GM11168 (cell line): ENCODE data around the gene MMP17.
"Not testable (repeated sequence)": the region's sequence is repeated elsewhere in the genome, so short reads cannot be mapped to it uniquely, and the experiment has no call there.

ENCODE experiments used
- in situ Hi-C: fragments of 300-500 bp; cut with MboI; formaldehyde crosslinking; loops from one replicate; pipeline ENCODE4 v1.12.0; 2022; ENCODE audit warnings: low sequenced_read_pairs; ENCODE audit not compliant: unreplicated experiment

The MMP17 gene

DNA sequence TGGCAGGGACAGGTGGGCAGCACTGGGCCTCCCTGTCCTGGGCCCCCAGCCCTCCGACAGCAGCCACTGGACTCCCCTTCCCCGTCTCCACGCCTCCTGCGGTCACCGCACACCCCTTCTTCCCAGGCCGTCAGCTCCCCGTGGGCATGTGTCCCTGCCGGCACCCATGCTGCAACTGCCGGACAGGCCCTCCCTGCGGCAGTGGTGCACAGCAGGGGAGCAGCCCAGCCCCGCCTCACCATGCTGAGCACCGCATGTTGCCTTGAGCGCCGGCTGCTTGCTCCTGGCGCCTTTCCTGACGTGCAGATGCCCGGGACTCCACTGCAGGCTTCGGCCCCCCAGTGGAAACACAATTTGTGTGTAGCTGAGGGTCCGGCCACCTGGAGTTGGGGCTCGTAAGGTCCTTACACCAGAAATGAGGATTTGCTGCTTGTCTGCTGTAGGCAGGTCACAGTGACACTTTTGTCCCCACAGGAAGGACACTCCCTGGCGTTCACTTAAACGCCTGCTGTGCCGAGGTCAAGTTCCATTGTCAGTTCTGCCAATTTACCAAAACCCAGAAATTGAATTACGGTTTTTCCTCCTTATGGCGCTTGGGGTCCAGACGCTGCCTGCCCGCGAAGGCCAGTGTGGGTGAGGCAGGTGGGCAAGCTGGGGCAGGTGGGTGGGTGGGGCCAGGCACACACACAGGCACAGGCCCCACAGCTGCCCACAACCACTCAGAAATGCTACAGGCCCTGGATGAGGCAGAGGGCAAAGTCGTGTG, 28.2 kb upstream of the MMP17 start:
- in situ Hi-C loops: no loop called here

DNA sequence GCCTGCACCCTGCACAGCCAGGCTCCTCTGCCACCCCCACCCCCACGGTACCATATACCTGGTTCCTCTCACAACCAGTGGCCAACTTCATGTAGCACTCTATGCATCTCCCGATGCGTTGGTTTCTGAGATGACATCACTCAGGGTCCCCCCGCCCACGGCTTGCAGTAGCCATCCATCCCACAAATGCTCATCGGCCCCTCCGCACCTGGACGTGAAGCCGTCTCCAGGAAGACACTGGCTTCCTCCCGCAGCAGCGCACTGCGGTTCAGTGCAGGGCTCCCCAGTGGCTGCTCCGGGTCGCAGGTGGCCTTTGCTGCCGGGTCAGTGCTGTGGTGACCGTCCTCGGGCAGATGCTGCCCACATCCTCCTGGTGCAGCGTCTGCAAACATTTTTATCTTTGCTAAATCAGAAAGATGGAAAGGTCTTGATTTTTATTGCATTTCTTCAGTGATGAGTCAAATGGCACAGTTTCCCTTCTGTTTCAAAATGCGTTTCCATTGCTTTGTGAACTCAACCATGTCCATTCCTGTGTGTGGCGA, 27.5 kb upstream of the MMP17 start:
- in situ Hi-C loops: no loop called here

DNA sequence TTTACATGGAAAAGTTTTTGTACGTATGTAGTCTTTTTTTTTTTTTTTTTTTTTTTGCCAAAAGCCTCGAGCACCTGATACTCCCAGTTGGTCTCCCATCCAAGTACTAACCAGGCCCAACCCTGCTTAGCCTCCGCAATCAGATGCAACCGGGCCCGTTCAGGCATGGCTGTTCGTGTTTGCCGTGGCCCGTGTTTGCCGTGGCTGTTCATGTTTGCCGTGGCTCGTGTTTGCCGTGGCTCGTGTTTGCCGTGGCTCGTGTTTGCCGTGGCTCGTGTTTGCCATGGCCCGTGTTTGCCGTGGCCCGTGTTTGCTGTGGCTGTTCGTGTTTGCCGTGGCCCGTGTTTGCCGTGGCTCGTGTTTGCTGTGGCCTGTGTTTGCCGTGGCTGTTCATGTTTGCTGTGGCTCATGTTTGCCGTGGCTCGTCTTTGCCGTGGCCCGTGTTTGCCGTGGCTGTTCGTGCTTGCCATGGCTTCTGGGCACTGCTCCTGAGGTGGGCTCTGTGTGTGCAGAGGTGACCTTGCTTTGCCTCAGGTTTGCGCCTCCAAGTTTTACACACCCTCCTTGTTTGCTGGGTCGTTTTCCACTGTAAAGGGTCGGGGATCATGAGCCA, 26.8 kb upstream of the MMP17 start:
- in situ Hi-C loops: no loop called here

DNA sequence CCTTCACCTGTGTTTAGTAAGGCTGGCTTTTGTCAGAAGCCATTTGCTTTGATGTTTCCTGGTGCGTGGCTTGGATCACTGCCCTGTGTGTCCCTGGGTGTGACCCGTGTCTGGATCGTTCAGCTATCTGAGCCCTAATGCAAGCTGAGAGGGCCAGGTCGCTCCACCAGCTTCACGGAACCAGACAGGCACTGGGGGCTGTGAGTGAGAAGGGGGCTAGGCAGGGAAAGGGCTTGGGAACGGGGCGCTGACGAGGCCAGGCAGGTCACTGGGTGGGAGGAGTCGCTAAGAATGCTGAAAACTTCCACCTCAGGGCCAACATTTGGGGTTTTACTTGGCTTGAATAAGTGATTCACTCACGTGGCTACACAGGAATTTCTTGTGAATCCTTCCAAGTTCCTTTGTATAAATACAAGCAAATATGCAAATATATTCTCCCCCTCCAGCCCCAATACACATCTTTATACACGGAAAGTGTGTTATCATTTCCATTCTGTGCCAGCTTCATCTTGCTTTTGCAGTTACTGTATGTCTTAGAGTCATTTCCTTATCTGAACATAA, 24.2 kb upstream of the MMP17 start:
- in situ Hi-C loops: no loop called here

DNA sequence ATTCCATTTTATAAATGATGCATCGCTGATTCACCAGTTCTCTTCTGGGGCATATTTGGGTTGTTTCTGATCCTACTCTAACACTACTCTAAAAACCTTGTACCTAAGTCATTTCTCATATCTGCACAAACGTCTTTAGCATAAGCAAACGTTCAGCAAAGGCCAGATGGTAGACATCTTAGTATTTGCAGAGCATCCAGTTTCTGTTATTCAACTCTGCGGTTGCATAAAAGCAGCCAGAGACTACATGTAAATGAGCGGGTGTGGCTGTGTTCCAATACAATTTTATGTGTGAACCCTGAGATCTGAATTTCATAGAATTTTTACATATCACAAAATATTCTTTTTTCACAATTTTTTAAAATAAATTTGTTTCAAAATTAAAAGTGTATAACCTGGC, 22.8 kb upstream of the MMP17 start:
- in situ Hi-C loops: no loop called here

DNA sequence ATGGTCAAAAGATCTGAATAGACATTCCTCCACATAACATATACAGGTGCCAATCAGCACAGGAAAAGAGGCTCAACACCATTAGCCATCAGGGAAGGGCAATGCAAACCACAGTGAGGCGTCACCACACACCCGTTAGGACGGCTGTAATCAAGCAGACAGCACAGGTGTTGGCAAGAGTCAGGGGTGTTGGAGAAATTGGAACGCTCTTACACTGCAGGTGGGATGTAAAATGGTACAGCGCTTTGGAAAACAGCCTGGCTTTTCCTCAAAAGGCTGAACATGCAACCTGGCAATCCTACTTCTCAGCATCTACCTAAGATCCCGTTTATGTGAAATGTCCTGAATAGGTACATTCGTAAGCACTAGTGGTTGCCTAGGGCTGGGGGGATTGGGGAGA, 21.5 kb upstream of the MMP17 start:
- in situ Hi-C loops: no loop called here

DNA sequence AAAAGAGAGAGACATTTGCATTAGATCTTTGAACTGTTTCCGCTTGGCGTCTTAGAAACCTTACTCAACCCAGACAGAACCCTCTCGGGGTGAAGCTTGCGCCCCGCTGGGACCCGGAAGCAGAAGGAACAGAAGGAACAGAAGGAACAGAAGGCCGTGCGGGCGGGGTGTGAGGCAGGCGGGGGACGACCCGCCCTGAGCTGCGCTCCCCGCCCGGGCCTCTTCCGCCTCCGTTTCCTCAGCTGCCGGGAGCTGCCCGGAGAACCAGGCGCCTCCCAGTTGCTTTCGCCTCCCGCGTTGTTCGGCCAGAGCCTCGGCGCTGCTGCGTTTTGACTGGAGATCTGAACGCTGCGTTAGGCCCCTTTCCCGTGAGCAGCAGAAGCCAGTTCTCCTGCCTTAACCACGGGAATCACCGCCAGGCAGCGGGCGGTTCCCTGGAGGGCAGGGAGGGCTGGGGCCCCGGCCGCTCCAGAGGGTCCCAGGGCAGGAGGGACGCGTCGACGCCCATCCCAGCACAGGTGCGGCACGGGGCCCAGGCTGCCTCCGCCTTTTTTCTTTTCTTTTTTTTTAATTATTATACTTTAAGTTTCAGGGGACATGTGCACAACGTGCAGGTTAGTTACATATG, 19.3 kb upstream of the MMP17 start:
- in situ Hi-C loops: no loop called here

DNA sequence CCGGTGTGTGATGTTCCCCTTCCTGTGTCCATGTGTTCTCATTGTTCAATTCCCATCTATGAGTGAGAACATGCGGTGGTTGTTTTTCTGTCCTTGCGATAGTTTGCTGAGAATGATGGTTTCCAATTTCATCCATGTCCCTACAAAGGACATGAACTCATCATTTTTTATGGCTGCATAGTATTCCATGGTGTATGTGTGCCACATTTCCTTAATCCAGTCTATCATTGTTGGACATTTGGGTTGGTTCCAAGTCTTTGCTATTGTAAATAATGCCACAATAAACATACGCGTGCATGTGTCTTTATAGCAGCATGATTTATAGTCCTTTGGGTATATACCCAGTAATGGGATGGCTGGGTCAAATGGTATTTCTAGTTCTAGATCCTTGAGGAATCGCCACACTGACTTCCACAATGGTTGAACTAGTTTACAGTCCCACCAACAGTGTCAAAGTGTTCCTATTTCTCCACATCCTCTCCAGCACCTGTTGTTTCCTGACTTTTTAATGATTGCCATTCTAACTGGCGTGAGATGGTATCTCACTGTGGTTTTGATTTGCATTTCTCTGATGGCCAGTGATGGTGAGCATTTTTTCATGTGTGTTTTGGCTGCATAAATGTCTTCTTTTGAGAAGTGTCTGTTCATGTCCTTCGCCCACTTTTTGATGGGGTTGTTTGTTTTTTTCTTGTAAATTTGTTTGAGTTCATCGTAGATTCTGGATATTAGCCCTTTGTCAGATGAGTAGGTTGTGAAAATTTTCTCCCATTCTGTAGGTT, 18.5 kb upstream of the MMP17 start:
- in situ Hi-C loops: not testable (repeated sequence)

DNA sequence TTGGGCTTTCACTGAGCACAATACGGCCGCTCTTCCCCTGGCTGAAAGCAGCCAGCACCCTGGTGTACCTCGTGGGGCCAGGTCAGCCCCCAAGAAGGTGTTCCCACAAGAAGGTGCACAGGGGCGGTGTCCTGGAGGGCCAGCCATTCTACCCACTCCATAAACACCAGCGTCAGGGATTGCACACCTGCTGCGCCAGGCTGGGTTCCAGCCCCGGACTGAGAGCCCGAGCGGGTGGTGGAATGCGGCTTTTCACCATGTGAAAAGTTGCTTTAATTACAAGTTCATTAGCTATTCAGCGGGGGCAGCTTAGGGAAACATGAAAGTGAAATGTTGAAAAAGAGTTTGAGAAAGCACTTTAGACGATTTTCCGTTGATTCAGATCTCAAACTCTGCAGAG, 17.5 kb upstream of the MMP17 start:
- in situ Hi-C loops: no loop called here

DNA sequence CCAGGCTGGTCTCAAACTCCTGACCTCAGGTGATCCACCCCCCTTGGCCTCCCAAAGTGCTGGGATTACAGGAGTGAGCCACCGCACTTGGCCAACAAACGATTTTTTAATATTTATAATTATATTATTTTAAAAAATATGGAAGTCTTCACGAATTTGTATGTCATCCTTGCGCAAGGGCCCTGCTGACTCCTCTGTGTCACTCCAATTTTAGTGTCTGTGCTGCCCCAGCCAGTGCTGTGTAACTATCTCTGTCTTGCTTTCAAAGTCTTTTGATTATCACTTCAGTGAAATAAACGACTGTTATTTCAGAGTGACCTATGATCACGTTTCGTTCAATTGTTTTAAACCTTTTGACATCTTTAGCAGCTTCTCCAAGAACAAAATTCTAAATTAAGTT, 13.1 kb upstream of the MMP17 start:
- in situ Hi-C loops: no loop called here

DNA sequence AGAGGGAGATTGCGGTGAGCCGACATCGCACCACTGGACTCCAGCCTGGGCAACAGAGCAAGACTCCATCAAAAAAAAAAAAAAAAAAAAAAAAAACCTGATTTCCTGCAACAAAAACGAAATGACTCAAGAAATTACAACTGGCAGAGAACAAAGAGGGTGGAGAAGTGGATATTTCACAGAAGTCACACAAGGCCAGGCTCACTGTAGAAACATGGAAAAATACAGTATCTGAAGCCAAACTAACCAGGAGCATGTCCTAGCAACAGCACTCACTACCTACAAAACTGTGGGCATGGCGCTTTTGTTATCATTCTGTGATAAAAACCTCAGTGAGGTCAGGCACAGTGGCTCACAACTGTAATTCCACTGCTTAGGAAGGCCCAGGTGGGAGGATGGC, 11.7 kb upstream of the MMP17 start:
- in situ Hi-C loops: no loop called here

DNA sequence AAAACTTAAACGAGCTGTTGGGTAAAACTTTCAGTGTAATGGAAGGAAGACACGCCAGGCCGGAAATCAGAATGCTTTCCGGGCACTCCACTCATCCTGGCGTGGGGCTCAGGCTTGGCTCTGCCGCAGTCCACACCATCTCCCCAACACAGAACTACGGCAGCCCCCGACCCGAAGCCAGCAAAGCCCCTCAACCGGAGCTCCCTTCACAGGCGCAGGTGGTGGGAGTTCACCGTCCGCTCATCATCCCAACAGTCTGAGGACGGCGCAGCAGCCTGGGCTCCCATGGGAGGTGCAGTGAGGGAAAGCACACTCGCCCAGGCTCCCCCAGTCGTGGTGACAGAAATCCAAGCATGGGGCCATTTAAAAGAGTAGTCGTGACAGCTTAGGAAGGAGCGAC, 11.0 kb upstream of the MMP17 start:
- in situ Hi-C loops: no loop called here

DNA sequence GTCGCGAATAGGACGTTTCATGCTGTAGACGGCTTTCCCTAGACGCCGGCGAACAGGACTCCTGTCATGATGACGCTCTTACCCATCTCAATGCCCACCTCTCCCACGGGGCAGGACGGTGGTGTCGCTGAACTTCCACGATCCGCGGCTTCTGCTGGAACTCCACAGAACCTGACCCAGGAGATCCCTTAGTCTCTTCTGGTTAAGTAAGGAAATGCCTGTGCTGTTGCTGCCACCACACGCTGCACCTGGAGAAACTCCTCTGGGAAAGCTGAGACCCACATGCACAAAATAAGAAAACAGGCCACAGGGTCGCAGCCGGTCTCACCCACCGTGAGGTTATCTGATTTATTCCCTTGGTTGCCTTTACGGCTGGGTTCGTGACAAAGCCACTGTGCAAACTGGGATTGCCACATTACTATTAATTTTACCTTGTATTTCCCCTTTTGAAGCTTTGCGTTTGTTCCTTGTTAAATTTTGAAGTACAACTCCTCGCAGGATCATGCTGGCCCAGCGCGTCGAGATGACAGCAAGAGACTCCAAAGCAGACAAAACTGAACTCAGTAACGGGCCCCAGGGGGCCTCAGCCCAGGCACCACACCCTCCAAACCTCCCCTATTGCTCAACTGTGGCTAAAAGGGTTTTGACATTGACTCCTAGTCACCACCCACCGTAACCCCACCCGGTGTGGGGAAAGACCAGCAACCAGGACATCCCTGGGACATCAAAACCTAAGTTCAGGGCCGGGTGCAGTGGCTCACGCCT, 9.2 kb upstream of the MMP17 start:
- in situ Hi-C loops: no loop called here

DNA sequence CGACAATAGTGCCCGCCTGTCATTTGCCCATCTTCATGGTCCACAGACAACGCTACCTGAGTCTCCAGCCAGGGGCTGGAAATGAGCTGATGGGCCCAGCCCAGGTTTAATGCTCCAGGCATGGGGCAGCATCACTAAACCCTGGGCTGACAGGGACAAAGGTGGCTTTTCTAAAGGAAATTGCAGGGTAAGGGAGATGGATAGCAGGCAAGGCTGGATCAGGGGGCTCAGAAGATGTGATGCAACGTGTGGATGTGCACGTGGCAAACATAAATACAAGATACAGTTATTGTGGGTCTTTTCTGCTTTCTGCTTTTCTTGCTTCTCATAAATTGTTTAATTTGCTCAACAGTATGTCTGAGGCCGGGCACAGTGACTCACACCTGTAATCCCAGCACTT, 3.7 kb upstream of the MMP17 start:
- in situ Hi-C loops: no loop called here

DNA sequence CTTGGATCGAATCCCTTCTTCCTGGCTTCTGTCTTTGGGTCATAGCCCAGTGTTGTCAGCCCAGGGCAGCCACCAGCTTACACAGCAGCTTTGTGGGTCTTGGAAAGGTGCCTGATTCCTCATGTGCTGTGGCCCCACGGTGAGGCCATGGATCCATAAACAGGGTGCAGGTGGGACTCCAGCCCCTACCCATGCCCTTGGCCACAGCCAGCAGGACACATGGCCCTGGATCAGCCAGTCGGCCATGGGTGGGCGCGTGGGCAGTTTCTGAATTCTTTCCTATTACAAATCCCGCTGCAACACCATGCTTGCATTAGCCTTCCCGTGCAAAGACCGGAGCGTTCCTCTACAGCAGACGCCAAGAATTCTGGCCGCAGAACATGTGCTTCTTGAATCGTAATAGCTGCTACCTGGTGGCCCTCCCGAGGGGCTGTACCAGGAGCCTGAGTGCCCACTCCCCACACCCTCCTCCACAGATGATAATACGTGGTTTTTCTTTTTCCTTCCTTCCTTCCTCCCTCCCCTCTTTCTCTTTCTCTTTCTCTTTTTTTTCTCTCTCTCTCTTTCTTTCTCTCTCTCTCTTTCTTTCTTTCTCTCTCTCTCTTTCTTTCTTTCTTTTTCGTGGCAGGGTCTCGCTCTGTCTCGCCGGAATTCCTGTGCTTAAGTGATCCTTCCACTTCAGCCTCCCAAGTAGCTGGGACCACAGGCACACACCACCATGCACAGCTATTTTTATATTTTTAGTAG, 2.9 kb upstream of the MMP17 start:
- in situ Hi-C loops: no loop called here

DNA sequence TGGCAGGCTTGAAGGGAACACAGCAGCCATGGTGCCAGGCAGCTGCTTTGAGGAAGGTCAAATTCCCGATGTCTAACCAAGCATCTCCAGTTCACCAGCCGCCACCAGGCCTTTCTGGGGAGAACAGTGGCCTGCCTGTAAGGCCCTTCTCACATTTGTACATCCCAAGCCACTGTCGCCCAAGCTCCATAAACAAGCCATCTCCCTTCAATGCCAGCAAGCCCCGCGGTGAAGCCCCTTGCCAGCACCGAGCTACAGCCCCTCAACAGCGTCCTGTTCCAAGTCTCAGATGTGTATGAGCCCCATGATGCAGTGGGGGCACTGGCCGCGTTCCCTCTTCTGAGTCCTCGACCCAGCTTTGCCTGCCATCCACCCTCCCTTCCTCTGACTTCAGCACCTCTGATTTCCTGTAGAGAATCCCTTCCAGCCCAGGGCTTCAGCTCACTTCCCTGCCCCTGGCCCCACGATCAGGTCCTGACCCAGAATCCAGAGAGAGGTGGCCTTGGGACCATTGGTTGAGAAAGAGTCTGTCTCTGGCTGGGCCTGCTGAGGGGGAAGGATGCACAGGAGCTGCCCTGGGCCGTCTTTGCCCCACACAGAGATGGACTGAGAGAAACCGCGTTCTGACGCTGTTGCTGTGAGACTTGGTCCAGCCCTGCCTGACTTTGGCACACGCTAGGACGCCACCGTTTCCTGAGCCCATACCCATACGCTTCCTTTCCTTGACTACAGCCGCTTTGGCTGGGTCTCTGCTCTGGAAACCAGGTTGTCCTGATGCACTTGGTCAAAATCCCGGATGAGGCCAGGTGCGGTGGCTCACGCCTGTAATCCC, 1.9 kb upstream of the MMP17 start:
- in situ Hi-C loops: no loop called here

DNA sequence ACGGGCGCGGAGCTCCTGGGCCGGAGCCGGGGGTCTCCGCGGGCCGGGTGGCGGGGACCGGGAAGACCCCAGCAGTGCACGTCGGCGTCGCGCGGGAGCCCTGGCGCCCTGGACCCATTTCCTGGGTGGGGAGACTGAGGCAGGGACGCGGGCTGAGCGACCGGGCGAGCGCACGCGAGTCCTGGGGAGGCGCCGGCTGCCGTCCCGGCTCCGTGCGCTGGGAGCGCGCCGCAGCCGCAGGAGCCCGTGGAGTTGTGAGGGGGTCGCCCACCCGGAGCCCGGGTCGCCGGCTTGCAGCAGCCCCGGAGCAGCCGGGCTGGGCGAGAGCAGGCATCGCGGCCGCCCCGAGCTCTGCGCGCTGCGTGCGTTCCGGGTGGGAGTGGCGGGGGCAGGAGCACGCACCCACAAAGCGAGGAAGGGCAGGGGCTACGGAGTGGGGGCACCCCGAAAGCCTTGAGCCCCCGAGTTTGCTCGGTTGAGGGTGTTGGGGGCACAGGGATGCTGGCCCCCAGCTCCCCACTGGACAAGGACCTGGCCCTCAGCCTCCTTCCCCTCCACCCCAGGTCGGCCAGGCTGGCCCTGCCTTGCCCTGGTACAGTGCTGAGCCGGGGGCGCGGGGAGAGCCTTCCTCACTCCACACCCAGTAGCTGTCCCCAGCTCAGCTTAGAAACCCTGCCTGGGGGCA, 620 bp downstream of the MMP17 start:
- in situ Hi-C loops: no loop called here

DNA sequence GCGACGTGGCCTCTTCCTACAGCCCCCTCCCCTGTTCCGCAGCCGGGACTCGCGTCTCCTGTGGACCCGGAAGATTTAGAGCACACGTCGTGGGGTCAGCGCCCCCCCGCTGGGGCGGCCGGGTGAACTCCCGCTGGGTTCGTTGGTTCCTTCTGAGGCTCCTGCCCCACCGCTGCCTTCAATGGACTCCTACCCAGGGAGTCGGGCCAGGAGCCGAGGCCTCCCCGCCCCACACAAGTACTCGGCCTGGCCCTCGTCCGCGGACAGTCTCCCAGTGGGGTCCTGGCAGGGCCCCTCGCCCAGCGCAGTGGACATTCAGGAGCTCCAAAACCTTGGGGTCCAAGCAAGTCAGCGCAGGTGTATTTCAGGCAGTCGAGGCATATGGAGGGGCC, 1.2 kb downstream of the MMP17 start:
- in situ Hi-C loops: no loop called here
